Smooth muscle cell (in vitro differentiated cells): Measurements from ENCODE around the gene PSMC3. TPM values are rescaled to one million over a fixed set of nuclear protein-coding genes. Genes with fewer than 3 reads are reported as not detected.

Experiments
- DNase-seq: peaks from one replicate; lab custom pipeline; 2025; ENCODE audit not compliant: unreplicated experiment; lab: John Stamatoyannopoulos, UW
- H2AFZ ChIP-seq: fragments of 200-600 bp; sonication (generic); 2 replicates; pipeline ENCODE4 v1.6.0; 2016; ENCODE audit warnings: antibody characterized with exemption, low read depth, mild to moderate bottlenecking
- H3F3A ChIP-seq: fragments of 200-600 bp; sonication (generic); 2 replicates; pipeline ENCODE4 v1.6.0; 2017; ENCODE audit warnings: antibody characterized with exemption, low read depth
- H3K27ac ChIP-seq: fragments of 200-600 bp; sonication (generic); 2 replicates; pipeline ENCODE4 v1.5.1; 2016; ENCODE audit warnings: low read depth, mild to moderate bottlenecking
- H3K27me3 ChIP-seq: fragments of 200-600 bp; sonication (generic); 2 replicates; pipeline ENCODE4 v1.6.1; 2016; ENCODE audit warnings: low read depth, mild to moderate bottlenecking
- H3K36me3 ChIP-seq: fragments of 200-600 bp; sonication (generic); 2 replicates; pipeline ENCODE4 v1.5.1; 2016; ENCODE audit warnings: low read depth
- H3K4me1 ChIP-seq: fragments of 200-600 bp; sonication (generic); 2 replicates; pipeline ENCODE4 v1.5.1; 2016; ENCODE audit warnings: low read depth
- H3K4me2 ChIP-seq: fragments of 200-600 bp; sonication (generic); 2 replicates; pipeline ENCODE4 v1.6.0; 2016; ENCODE audit warnings: mild to moderate bottlenecking
- H3K4me3 ChIP-seq: fragments of 200-600 bp; sonication (generic); 2 replicates; pipeline ENCODE4 v1.5.1; 2016; ENCODE audit warnings: mild to moderate bottlenecking
- H3K79me2 ChIP-seq: fragments of 200-600 bp; sonication (generic); 2 replicates; pipeline ENCODE4 v1.6.0; 2016; ENCODE audit warnings: low read depth, mild to moderate bottlenecking
- H3K9ac ChIP-seq: fragments of 200-600 bp; sonication (generic); 2 replicates; pipeline ENCODE4 v1.6.0; 2016; ENCODE audit warnings: low read depth
- H3K9me3 ChIP-seq: fragments of 200-600 bp; sonication (generic); replicated peaks from 2 replicates; pipeline ENCODE4 v1.5.1; 2016; ENCODE audit warnings: low read depth
- H4K20me1 ChIP-seq: fragments of 200-600 bp; sonication (generic); 2 replicates; pipeline ENCODE4 v1.6.0; 2016; ENCODE audit warnings: low read depth
- CTCF ChIP-seq: fragments of 200-600 bp; sonication (generic); IDR thresholded peaks from 2 replicates; pipeline ENCODE4 v1.5.1; 2017; ENCODE audit warnings: borderline replicate concordance, mild to moderate bottlenecking, antibody characterized with exemption; ENCODE audit not compliant: insufficient read depth, poor library complexity, severe bottlenecking
- WGBS: methylation state at CpG from one replicate; pipeline ENCODE4 v1.1.7; 2016; ENCODE audit warnings: low lambda C conversion rate; 5-methylcytosine and 5-hydroxymethylcytosine counted together
- polyA plus RNA-seq: library from polyadenylated mRNA; unstranded; fragments of >200 nt; fragmentation: Nextera tagmentation; extraction: Ambion mirVana; gene quantifications from 2 replicates; pipeline ENCODE4 v1.2.1, GENCODE V29; 2016
- total RNA-seq: library from RNA; depleted of rRNA; stranded (reverse); fragments of >200 nt; gene quantifications from 2 replicates; pipeline ENCODE4 v1.2.3, GENCODE V29; 2014

PSMC3 gene
- total and polyA plus RNA-seq, 2 experiments from 2014 or later: 71.2 to 211 TPM

DNA sequence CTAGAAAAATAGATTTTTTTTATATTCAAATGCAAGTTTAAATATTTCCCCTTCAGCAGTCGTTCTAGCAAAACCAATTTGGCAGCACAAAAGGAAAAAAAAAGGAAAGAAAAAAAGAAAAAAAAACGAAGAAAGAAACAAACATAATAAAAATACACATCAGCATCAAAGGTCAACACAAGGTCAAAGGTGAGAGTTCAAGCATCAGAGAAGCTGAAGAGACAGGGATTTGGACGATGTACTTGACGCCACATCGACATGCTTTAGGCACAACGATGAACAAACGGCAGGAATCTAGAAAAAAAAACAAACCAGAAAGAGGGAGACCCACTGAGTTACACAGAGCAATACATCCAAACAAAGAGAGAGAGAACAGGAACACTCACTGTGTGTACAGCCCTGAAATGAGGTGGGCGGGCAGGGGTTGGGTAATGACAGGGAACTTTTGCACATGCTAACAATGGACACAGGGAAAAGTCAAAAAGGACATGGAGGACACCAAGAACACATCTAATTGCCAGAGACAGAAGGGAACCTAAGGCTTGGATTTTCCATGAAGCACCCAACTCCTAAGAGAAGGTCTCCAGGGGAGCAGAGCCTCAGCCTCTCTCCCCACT lies 42.5 kb upstream of the PSMC3 start:
- Histone ChIP-seq H3K4me1 (peaks cover 51% of the 10 kb centered on the region), H4K20me1 (peaks cover 72% of the 10 kb centered on the region), H3F3A (peaks cover 6% of the 10 kb centered on the region), H3K9me3 (no peaks in the 10 kb centered on the region), H3K9ac (no peak overlapping the region), H3K4me2 (no peak overlapping the region), H3K27me3 (no peaks in the 10 kb centered on the region), H3K79me2 (peaks cover 23% of the 10 kb centered on the region), H3K27ac (no peak overlapping the region), H2AFZ (no peak overlapping the region), H3K36me3 (peaks cover 20% of the 10 kb centered on the region), H3K4me3 (no peak overlapping the region)
- TF ChIP-seq CTCF: no peak
- WGBS: 97% methylated on average over 8 of the region's 8 CpGs
- DNase-seq: no peak

DNA sequence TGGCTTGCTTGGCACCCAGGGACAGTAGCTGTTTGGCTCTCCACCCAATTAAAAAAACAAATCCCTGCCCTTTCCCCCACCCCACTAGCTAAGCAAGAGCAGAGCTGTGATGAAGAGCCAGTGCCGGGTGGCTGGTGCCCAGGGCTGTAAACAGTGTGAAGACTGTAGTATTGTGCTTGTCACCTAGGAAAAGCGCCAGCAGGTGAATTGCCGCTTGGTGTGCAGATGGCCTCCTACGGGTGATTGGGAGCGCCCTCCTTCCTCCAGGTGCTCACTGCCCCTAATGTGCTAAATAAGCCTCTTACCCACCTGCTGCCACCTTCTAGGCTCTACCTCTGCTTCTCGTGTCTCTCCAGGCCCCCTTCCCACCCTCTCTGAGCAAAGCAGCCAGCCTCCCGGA lies 41.1 kb upstream of the PSMC3 start:
- Histone ChIP-seq H3K36me3 (peaks cover 17% of the 10 kb centered on the region), H3K79me2 (peaks cover 23% of the 10 kb centered on the region)

GRCh38 chr11:47466701-47467250 lies 40.5 kb upstream of the PSMC3 start:
- peaks cover 6% of the 10 kb centered on the region for H3F3A ChIP-seq
- H3K79me2 ChIP-seq: peaks cover 23% of the 10 kb centered on the region
- H3K9me3 ChIP-seq: no peaks in the 10 kb centered on the region
- no peak for TF ChIP-seq CTCF
- peaks cover 13% of the 10 kb centered on the region for H3K36me3 ChIP-seq
- no peak for DNase-seq
- 95% methylated on average over 4 of the region's 4 CpGs for WGBS
- no peak overlapping the region for H3K4me2 ChIP-seq
- peaks cover 61% of the 10 kb centered on the region for H4K20me1 ChIP-seq
- no peak overlapping the region for H3K4me3 ChIP-seq
- no peaks in the 10 kb centered on the region for H3K27me3 ChIP-seq
- no peak overlapping the region for H3K27ac ChIP-seq
- H2AFZ ChIP-seq: no peak overlapping the region
- H3K4me1 ChIP-seq: peaks cover 51% of the 10 kb centered on the region
- no peak overlapping the region for H3K9ac ChIP-seq

More for the DNA sequence above, 41.1 kb upstream of the PSMC3 start:
- WGBS: 96% methylated on average over 7 of the region's 7 CpGs
- H3K27me3 ChIP-seq: no peaks in the 10 kb centered on the region
- no peak overlapping the region for H3K4me3 ChIP-seq
- DNase-seq: no peak
- no peaks in the 10 kb centered on the region for H3K9me3 ChIP-seq
- H3K9ac ChIP-seq: no peak overlapping the region
- H3F3A ChIP-seq: peaks cover 6% of the 10 kb centered on the region
- TF ChIP-seq CTCF: no peak
- no peak overlapping the region for H3K4me2 ChIP-seq
- H3K27ac ChIP-seq: no peak overlapping the region
- H4K20me1 ChIP-seq: peaks cover 62% of the 10 kb centered on the region
- H2AFZ ChIP-seq: no peak overlapping the region
- peaks cover 51% of the 10 kb centered on the region for H3K4me1 ChIP-seq

DNA sequence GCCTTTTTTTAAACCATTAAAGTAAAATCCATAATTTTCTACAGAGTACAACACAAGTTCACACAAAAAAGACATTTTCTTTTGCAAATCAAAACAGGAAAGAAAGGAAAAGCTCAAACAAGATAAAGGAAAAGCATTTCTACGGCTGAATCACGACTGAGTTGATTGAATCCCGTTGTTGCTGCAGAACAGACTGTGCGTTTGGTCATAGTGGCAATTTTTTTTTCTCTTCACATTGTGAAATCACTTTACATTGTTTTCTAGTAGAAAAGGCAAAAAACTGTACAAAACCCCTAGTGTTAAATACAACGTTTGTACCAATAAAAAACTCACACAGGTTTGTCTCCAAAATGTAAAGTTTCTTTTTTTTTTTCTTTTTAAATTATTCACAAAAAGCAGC lies 40.0 kb upstream of the PSMC3 start:
- no peak overlapping the region for H3K4me3 ChIP-seq
- no peaks in the 10 kb centered on the region for H3K27me3 ChIP-seq
- H3K36me3 ChIP-seq: peaks cover 8% of the 10 kb centered on the region
- no peaks in the 10 kb centered on the region for H3K9me3 ChIP-seq
- WGBS: 81% methylated on average over 5 of the region's 5 CpGs
- H3K9ac ChIP-seq: no peak overlapping the region
- TF ChIP-seq CTCF: no peak
- peaks cover 23% of the 10 kb centered on the region for H3K79me2 ChIP-seq
- H3K27ac ChIP-seq: no peak overlapping the region
- H3K4me1 ChIP-seq: peaks cover 51% of the 10 kb centered on the region
- no peak overlapping the region for H2AFZ ChIP-seq
- H3F3A ChIP-seq: peaks cover 6% of the 10 kb centered on the region
- no peak overlapping the region for H3K4me2 ChIP-seq
- DNase-seq: no peak
- peaks cover 62% of the 10 kb centered on the region for H4K20me1 ChIP-seq
